ENCODE measurements around the gene RAP1A.

RAP1A gene

DNA sequence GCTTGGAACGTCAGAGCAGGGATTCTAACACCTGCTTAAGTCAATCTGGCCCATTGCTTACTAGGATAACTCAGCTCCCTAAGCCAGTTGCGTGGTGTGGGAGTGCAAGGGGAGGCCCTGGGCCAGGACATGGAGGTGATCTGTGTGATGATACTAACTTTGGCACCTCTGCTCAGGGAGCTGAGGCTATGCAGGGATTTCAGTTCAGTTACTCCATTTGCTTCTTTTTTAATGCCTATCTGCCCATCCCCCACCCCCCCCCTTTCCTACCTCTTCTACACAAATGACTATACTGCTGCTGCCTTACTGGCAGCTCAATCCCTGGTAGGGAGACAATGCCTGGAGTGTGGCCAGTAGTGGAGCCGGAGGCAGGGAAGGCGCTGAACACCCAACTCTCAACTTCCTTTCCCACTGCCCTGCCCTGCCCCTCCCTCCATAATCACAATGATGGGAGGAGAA, 100.1 kb downstream of the RAP1A start:
- ATAC-seq (replicated peaks; ENCODE audit: extremely low read depth, poor library complexity, severe bottlenecking) (no peak), DNase-seq (ENCODE audit: low spot score in 2 of 2) (no peak)
- no peaks in the 10 kb centered on the region for H3K9me3 Mint-ChIP-seq
- H3K4me1 Mint-ChIP-seq = peaks cover 20% of the 10 kb centered on the region
- no peak overlapping the region for H3K27ac Mint-ChIP-seq (ENCODE audit: low read depth)
- no peak overlapping the region for H3K4me3 Mint-ChIP-seq
- no peaks in the 10 kb centered on the region for H3K27me3 Mint-ChIP-seq
- H3K36me3 Mint-ChIP-seq (ENCODE audit: insufficient read depth) = peaks cover 8% of the 10 kb centered on the region

DNA sequence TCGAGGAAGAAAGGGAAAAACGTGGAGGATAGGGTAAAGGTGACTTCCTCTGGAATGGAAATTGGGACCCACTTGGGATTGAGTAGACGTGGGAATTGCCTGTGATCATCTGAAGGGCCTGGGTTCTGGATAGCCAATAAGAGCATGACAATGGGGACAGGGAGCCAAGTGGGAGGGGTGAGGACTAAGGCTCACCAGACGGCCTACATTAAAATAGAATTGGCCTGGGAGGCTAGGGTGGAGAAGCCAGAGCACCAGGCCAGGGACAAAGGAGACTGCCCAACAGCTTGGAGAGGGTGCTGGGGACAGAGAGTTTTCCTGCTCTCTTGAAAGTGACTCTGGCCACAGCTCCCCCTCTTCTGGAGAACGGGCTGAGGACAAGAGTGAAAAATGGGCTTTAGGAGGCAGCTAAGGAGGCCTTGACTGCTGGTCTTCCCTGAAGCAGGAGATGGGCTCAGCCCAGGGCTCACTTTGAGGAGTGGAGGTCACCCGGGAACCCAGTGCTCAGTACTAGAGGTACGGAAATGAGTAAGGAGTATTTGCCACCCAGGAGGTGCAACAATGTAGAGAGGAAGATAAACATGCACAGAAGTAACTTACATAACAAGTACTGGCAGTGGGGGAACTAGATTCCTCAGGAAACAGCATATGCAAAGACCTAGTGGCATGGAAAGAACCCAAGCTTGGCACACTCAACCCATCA, 100.8 kb downstream of the RAP1A start:
- Mint-ChIP-seq H3K36me3 (ENCODE audit: insufficient read depth) (peaks cover 8% of the 10 kb centered on the region), H3K4me1 (peaks cover 20% of the 10 kb centered on the region), H3K27me3 (no peaks in the 10 kb centered on the region), H3K9me3 (no peaks in the 10 kb centered on the region), H3K4me3 (no peak overlapping the region), H3K27ac (ENCODE audit: low read depth) (peak overlapping the region; percentile 68)
- DNase-seq (ENCODE audit: low spot score in 2 of 2) (no peak), ATAC-seq (replicated peaks; ENCODE audit: extremely low read depth, poor library complexity, severe bottlenecking) (no peak)

DNA sequence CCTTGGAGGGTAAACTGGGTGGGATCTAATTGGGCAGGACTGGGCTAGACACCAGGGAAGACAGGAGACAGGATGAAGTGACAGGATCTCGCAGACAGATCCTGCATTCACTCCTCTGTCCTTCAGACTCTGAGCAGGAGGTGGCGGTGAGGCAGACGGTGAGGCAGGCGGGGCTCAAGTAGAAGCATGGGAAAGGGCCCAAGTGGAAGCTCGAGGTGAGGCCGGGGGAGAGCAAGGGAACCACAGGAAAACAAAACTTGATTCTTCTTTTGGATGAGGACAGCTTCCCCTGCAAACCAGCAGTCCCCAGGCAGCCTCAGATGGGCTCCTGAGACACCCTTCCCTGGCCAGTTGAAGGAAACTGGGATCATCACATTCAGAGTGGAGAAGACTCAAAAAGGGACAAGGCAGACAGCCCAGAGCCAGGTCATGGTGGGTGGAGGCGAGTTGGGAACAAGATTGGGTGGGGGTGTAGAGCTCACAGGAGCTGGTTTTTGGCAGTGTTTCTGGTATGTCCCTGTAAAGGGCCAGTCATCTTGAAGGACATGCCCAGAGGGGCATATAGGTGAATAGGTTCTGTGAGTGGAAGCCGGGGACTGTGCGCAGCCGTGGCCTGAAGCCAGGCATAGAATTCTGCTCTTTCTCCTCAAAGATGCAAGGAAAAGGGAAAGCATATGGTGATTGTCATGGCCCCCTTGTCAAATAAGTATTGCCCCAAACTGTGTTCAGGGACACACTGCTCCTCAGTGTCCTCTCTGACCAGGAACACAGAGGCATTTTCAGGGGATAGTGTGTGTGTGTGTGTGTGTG, 101.6 kb downstream of the RAP1A start:
- H3K4me1 Mint-ChIP-seq = peaks cover 20% of the 10 kb centered on the region
- no peaks in the 10 kb centered on the region for H3K27me3 Mint-ChIP-seq
- H3K9me3 Mint-ChIP-seq = no peaks in the 10 kb centered on the region
- H3K4me3 Mint-ChIP-seq = no peak overlapping the region
- DNase-seq (ENCODE audit: low spot score in 2 of 2) = no peak
- ATAC-seq (replicated peaks; ENCODE audit: extremely low read depth, poor library complexity, severe bottlenecking) = no peak
- peak overlapping the region; percentile 68 for H3K27ac Mint-ChIP-seq (ENCODE audit: low read depth)
- H3K36me3 Mint-ChIP-seq (ENCODE audit: insufficient read depth) = peaks cover 7% of the 10 kb centered on the region

DNA sequence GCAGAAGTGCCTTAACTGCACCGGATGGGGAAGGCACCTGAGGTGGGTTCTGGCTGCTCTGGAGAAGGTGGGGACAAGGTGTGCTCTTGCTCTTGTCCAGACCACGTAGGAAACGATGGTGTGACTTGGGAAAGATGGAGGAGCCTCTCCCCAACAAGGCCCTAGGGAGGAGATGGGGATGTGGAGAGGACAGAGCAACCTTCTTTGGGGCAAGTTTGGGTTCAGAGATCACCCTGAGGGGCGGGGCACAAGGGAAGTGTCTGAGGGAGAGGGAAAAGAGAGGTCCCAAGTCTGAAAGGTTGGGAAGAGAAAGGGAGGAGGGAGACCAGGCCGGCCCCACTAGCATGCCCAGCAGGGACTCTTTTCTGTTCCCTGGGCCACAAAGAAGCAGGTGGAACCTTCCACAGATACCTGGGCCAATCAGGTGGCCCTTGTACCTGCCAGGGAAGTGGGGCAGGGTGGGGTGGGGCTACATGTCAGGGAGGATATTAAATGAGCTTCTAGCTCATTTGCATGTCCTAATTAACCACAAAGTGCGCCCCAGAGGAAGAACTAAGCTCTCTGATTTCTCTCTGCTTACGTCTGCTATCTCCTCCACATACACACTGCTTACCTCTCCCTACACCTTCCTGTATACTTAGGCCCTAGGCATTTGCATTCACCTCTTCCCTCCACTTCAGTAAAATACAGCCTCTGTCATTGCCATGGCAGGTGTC, 103.7 kb downstream of the RAP1A start:
- Mint-ChIP-seq H3K27me3 (no peaks in the 10 kb centered on the region), H3K4me1 (peaks cover 20% of the 10 kb centered on the region), H3K27ac (ENCODE audit: low read depth) (peak overlapping the region; percentile 68), H3K4me3 (no peak overlapping the region), H3K9me3 (no peaks in the 10 kb centered on the region), H3K36me3 (ENCODE audit: insufficient read depth) (peaks cover 2% of the 10 kb centered on the region)
- DNase-seq (ENCODE audit: low spot score in 2 of 2) (no peak), ATAC-seq (replicated peaks; ENCODE audit: extremely low read depth, poor library complexity, severe bottlenecking) (peak; percentile 92)

DNA sequence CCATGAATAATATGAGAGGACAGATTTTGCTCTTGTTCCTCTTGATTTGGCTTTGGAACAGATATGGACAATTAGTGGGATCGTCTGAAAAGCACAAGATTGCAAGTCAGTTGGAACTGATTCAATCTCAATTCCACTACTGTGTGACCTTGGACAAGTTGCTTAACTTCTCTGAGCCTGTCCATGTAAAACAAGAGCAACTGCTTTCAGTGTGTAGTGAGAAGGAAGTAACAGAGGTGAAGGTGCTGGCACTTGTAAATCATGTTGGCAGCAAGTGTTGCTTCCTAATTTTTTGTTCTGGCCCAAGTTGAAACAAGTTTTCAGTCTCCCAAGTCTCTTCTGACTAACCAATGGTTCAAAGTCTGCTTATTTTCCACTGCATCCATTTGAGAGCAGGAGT, 104.3 kb downstream of the RAP1A start:
- Mint-ChIP-seq H3K4me3 (no peak overlapping the region), H3K9me3 (no peaks in the 10 kb centered on the region), H3K27me3 (no peaks in the 10 kb centered on the region), H3K27ac (ENCODE audit: low read depth) (no peak overlapping the region), H3K36me3 (ENCODE audit: insufficient read depth) (peaks cover 1% of the 10 kb centered on the region), H3K4me1 (peaks cover 20% of the 10 kb centered on the region)
- DNase-seq (ENCODE audit: low spot score in 2 of 2) (no peak), ATAC-seq (replicated peaks; ENCODE audit: extremely low read depth, poor library complexity, severe bottlenecking) (no peak)

DNA sequence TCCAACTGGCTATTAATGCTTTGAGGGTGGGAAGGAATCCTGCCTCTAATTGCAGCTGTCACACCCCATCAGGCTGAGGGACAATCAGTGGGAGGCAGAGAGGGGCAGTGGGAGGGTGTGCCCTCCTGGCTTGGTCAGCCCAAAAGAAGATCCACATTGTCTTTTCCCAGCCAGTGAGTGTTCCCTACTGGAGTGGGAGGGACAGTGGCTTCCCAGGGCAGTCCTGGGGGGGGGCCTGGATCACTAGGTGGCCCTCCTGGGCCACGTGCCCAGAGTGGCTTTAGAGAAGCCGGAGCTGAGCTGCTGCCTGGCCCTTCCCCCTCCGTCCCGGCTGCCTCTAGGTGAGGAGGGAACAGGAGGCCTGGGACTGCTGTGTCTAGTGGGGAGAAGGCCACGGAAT, 105.6 kb downstream of the RAP1A start:
- Mint-ChIP-seq H3K4me1 (peaks cover 20% of the 10 kb centered on the region), H3K9me3 (no peaks in the 10 kb centered on the region), H3K36me3 (ENCODE audit: insufficient read depth) (no peaks in the 10 kb centered on the region), H3K4me3 (no peak overlapping the region), H3K27ac (ENCODE audit: low read depth) (peak overlapping the region; percentile 89), H3K27me3 (no peaks in the 10 kb centered on the region)
- no peak for ATAC-seq (replicated peaks; ENCODE audit: extremely low read depth, poor library complexity, severe bottlenecking)
- DNase-seq (ENCODE audit: low spot score in 2 of 2) = peak in 1 of 2 donors; percentile 4

DNA sequence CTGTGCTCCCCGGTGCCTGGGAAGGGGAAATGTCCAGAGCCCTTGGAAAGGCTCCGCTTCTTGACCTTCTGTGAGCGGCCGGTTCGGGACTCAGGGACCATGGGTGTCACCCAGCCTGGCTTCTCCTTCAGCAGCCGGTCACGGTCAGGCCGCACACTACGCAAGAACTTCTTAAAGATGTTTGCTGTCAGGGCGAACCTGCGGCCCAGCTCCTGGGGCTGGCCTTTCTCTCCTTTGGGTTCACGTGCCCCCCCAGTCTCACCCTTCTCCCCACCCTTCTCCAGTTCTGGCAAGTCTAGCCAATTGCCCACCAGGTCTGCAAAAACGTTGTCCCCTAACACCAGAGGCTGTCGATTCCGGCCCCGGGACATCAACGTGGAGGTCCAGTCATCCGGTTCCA, 107.5 kb downstream of the RAP1A start:
- Mint-ChIP-seq H3K9me3 (no peaks in the 10 kb centered on the region), H3K27ac (ENCODE audit: low read depth) (no peak overlapping the region), H3K36me3 (ENCODE audit: insufficient read depth) (no peaks in the 10 kb centered on the region), H3K4me1 (peaks cover 13% of the 10 kb centered on the region), H3K4me3 (no peak overlapping the region), H3K27me3 (no peaks in the 10 kb centered on the region)
- no peak for ATAC-seq (replicated peaks; ENCODE audit: extremely low read depth, poor library complexity, severe bottlenecking)
- no peak for DNase-seq (ENCODE audit: low spot score in 2 of 2)

DNA sequence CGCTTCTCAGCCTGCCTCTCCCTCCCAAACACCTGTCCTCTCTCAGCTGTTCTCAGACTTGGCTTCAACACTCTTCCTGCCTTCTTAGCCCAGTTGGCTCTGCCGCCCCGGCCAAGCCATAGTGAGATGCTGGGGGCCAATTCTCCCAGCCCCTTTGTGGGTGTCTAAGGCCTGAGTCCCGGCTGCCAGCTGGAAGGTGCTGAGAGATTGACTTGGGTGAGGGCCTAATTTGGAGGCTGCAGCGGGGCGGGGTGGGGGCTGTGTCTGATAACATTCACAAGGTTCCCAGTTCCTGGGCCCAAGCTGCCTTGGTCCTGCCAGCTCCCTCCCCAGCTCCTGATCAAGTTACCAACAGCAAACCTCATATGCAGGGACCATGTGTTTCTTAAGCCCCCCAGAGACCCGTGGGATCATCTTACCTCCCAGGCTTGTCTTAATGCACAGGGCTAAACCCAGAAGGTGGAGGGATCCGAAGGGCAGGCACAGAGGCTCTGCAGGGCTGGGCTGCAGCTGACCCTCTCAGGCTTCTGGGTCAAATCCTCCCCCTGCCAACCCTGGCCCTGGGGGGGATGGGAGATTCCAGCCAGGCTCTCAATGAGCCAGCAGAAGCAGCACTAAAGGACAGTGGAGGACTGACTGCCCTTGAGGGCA, 109.8 kb downstream of the RAP1A start:
- ATAC-seq (replicated peaks; ENCODE audit: extremely low read depth, poor library complexity, severe bottlenecking) = no peak
- Mint-ChIP-seq H3K27me3 (no peaks in the 10 kb centered on the region), H3K27ac (ENCODE audit: low read depth) (no peak overlapping the region), H3K9me3 (no peaks in the 10 kb centered on the region), H3K4me1 (no peaks in the 10 kb centered on the region), H3K36me3 (ENCODE audit: insufficient read depth) (no peaks in the 10 kb centered on the region), H3K4me3 (no peak overlapping the region)
- DNase-seq (ENCODE audit: low spot score in 2 of 2) = peak in 1 of 2 donors; percentile 7

DNA sequence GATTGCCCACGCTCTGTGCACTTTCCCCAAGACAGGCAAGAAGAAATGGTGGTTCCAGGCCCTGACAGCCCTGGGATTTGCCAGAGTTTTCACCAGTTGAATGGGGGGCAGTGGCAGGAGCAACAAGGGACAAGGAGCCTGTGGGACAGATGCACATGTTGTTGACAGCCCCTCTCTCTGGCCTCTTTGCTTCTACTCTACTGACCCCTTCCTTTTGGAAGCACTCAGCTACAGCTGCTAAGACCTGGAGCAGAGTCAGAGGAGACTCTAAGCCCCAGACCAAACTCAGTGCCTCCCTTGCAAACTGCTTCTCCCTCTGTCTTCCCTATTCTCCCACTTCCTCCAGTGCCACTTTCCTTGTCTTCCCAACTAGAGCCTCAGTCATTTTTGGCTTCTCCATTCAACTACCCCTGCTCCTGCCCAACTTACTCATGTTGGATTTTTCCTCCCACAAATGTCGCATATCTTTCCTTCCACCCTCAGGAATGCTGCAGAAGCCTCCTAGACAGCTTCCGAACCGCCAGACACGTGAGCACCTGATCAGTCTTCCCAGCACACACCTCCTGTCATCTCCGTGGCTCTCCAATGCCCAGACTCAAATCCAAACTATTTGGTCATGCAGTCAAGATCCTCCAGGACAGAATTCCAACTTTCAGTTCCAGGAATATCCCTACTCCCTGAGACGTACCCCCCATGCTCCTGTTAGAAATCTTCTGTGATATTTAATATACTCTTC, 110.5 kb downstream of the RAP1A start:
- no peaks in the 10 kb centered on the region for H3K9me3 Mint-ChIP-seq
- no peaks in the 10 kb centered on the region for H3K4me1 Mint-ChIP-seq
- H3K27me3 Mint-ChIP-seq = no peaks in the 10 kb centered on the region
- no peaks in the 10 kb centered on the region for H3K36me3 Mint-ChIP-seq (ENCODE audit: insufficient read depth)
- H3K27ac Mint-ChIP-seq (ENCODE audit: low read depth) = no peak overlapping the region
- H3K4me3 Mint-ChIP-seq = no peak overlapping the region
- ATAC-seq (replicated peaks; ENCODE audit: extremely low read depth, poor library complexity, severe bottlenecking) = no peak
- DNase-seq (ENCODE audit: low spot score in 2 of 2) = no peak

DNA sequence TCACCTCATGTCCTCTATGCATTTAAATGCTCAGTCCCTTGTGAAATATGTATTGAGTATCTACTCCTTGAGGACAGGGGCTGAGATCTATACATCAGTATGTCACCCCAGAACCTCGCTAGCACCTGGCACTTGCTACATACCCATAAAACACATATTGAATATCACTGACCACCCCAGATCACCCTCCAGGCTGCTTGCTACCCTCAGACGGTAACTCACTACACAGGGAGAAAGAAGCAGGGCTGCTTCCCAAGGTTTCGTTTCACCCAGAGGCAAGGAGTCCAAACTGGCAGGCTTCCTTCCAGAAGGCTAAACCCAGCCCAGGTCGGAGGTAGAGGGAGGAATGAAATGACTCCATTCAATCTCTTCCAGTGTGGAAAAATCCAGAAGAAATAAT, 111.1 kb downstream of the RAP1A start:
- Mint-ChIP-seq H3K4me1 (no peaks in the 10 kb centered on the region), H3K4me3 (no peak overlapping the region), H3K27me3 (no peaks in the 10 kb centered on the region), H3K9me3 (no peaks in the 10 kb centered on the region), H3K27ac (ENCODE audit: low read depth) (no peak overlapping the region), H3K36me3 (ENCODE audit: insufficient read depth) (no peaks in the 10 kb centered on the region)
- no peak for DNase-seq (ENCODE audit: low spot score in 2 of 2)
- ATAC-seq (replicated peaks; ENCODE audit: extremely low read depth, poor library complexity, severe bottlenecking) = no peak

DNA sequence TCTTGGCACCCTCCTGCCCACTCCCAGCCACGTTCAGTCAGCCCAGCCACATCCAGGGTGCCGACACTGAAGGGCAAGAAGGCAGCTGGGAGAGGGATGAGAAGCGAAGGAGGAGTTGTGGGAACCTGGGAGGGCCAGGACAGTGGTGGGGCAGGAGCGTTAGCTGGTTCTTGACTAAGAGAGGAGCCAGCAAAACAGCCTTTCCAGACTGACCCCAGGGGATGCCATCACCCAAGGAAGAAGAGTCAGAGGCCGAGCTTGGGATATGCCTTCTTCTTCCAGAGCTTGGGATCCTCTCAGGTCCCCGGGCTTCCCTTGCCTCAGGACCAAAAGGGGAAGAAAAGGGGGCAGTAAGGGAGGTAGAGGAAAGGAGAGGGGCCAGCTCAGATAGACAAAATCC, 112.4 kb downstream of the RAP1A start:
- Mint-ChIP-seq H3K4me3 (no peak overlapping the region), H3K27me3 (no peaks in the 10 kb centered on the region), H3K9me3 (no peaks in the 10 kb centered on the region), H3K4me1 (no peaks in the 10 kb centered on the region), H3K27ac (ENCODE audit: low read depth) (no peak overlapping the region), H3K36me3 (ENCODE audit: insufficient read depth) (no peaks in the 10 kb centered on the region)
- no peak for DNase-seq (ENCODE audit: low spot score in 2 of 2)
- ATAC-seq (replicated peaks; ENCODE audit: extremely low read depth, poor library complexity, severe bottlenecking) = no peak

DNA sequence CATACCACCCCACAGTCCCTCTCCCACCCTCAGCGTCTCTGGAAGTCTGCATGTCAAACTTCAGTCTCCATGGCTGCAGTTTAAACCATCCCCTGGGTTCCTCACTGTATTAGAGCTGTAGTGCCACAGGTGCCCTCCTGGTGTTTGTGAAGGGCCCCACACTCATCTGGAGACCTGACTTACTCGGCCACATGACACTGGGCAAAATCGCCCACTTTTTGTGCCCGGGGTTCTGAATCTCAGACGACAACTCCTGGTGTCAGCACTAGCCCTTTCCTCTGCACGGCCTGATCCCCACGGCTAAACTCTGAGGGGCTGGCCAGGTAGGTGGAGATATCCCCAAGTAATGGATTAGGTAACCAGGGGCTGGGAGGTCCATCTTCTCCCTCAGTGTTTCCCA, 113.1 kb downstream of the RAP1A start:
- no peaks in the 10 kb centered on the region for H3K36me3 Mint-ChIP-seq (ENCODE audit: insufficient read depth)
- DNase-seq (ENCODE audit: low spot score in 2 of 2) (no peak), ATAC-seq (replicated peaks; ENCODE audit: extremely low read depth, poor library complexity, severe bottlenecking) (no peak)
- peaks cover 4% of the 10 kb centered on the region for H3K4me1 Mint-ChIP-seq
- H3K9me3 Mint-ChIP-seq = no peaks in the 10 kb centered on the region
- peaks cover 7% of the 10 kb centered on the region for H3K27me3 Mint-ChIP-seq
- no peak overlapping the region for H3K4me3 Mint-ChIP-seq
- no peak overlapping the region for H3K27ac Mint-ChIP-seq (ENCODE audit: low read depth)
